ENCODE results near the gene CCNQ.

GRCh38 chrX:153647461-153648357 lies 48.8 kb upstream of the CCNQ start:
- TF ChIP-seq, protein P1, sequence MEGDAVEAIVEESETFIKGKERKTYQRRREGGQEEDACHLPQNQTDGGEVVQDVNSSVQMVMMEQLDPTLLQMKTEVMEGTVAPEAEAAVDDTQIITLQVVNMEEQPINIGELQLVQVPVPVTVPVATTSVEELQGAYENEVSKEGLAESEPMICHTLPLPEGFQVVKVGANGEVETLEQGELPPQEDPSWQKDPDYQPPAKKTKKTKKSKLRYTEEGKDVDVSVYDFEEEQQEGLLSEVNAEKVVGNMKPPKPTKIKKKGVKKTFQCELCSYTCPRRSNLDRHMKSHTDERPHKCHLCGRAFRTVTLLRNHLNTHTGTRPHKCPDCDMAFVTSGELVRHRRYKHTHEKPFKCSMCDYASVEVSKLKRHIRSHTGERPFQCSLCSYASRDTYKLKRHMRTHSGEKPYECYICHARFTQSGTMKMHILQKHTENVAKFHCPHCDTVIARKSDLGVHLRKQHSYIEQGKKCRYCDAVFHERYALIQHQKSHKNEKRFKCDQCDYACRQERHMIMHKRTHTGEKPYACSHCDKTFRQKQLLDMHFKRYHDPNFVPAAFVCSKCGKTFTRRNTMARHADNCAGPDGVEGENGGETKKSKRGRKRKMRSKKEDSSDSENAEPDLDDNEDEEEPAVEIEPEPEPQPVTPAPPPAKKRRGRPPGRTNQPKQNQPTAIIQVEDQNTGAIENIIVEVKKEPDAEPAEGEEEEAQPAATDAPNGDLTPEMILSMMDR (IDR thresholded peaks at IDR 0.05) = no peak
- TF ChIP-seq POLR2A (IDR thresholded peaks at IDR 0.05) = no peak
- TF ChIP-seq POLR2AphosphoS5 (IDR thresholded peaks at IDR 0.05) = no peak
